PC-3 (cell line): ENCODE measurements around the gene RIC1. TPM values are rescaled to one million over a fixed set of nuclear protein-coding genes. Genes with fewer than 3 reads are reported as not detected.
A peak's percentile ranks its signal among the peaks of the same experiment; 100 is the strongest.

Experiments
- ATAC-seq: fragments of 200-7000 bp; cut with Tn5 transposase; 2 replicates; pipeline ENCODE4 v1.9.1; 2020; ENCODE audit warnings: mild to moderate bottlenecking, moderate library complexity
- BruUV-seq: library from RNA; stranded (reverse); fragments of 400-500 nt; replicated peaks from 2 replicates; lab custom pipeline; 2021; lab: Mats Ljungman, UMichigan
- CTCF ChIA-PET: fragments of 300-600 bp; sonication (Branson Sonifier 250); formaldehyde crosslinking; loops from one replicate; lab custom pipeline; 2022; ENCODE audit warnings: antibody characterized with exemption; lab: Charles Lee
- POLR2A ChIA-PET: fragments of 300-600 bp; sonication (Branson Sonifier 250); formaldehyde crosslinking; loops from one replicate; lab custom pipeline; 2022; ENCODE audit warnings: antibody characterized with exemption; ENCODE audit not compliant: unreplicated experiment; lab: Charles Lee
- DNase-seq: peaks from one replicate; pipeline ENCODE4 v3.0.0-alpha.2; 2015
- H2AFZ ChIP-seq: fragments of 300-600 bp; sonication (generic); 2 replicates; pipeline ENCODE4 v1.6.0; 2016; ENCODE audit warnings: antibody characterized with exemption, low read length
- H3F3A ChIP-seq: fragments of 300-600 bp; sonication (generic); one replicate; pipeline ENCODE4 v1.6.0; 2017; ENCODE audit warnings: antibody characterized with exemption, low read length, control low read depth, mild to moderate bottlenecking; ENCODE audit not compliant: unreplicated experiment
- H3K27ac ChIP-seq: fragments of 300-600 bp; sonication (generic); 2 replicates; pipeline ENCODE4 v1.5.1; 2016; ENCODE audit warnings: mild to moderate bottlenecking, low read length
- H3K27me3 ChIP-seq: fragments of 300-600 bp; sonication (generic); 2 replicates; pipeline ENCODE4 v1.6.1; 2016; ENCODE audit warnings: low read length, mixed read lengths
- H3K36me3 ChIP-seq: fragments of 300-600 bp; sonication (generic); 2 replicates; pipeline ENCODE4 v1.6.1; 2016; ENCODE audit warnings: low read depth, mixed run types, low read length, mixed read lengths
- H3K4me1 ChIP-seq: fragments of 300-600 bp; sonication (generic); 2 replicates; pipeline ENCODE4 v1.5.1; 2016; ENCODE audit warnings: low read length; ENCODE audit not compliant: insufficient read depth
- H3K4me2 ChIP-seq: fragments of 300-600 bp; sonication (generic); 2 replicates; pipeline ENCODE4 v1.6.0; 2016; ENCODE audit warnings: low read length
- H3K4me3 ChIP-seq: fragments of 300-600 bp; sonication (generic); 2 replicates; pipeline ENCODE4 v1.5.1; 2016; ENCODE audit warnings: mild to moderate bottlenecking, low read length, mixed read lengths
- H3K79me2 ChIP-seq: fragments of 300-600 bp; sonication (generic); 2 replicates; pipeline ENCODE4 v1.6.1; 2017; ENCODE audit warnings: low read length, mixed read lengths
- H3K9ac ChIP-seq: fragments of 300-600 bp; sonication (generic); 2 replicates; pipeline ENCODE4 v1.6.0; 2016; ENCODE audit warnings: mild to moderate bottlenecking, low read length
- H3K9me2 ChIP-seq: fragments of 300-600 bp; sonication (generic); replicated peaks from 2 replicates; pipeline ENCODE4 v1.6.1; 2016; ENCODE audit warnings: mixed run types, low read length, mixed read lengths
- H3K9me3 ChIP-seq: fragments of 300-600 bp; sonication (generic); 2 replicates; pipeline ENCODE4 v1.6.1; 2016; ENCODE audit warnings: low read length, mixed read lengths
- H4K20me1 ChIP-seq: fragments of 300-600 bp; sonication (generic); 2 replicates; pipeline ENCODE4 v1.6.1; 2016; ENCODE audit warnings: low read length, mixed read lengths
- EZH2 ChIP-seq: fragments of 300-600 bp; sonication (generic); IDR thresholded peaks from one replicate; pipeline ENCODE4 v1.6.1; 2017; ENCODE audit warnings: antibody characterized with exemption, mild to moderate bottlenecking, low read length; ENCODE audit not compliant: unreplicated experiment
- EZH2phosphoT487 ChIP-seq: fragments of 300-600 bp; sonication (generic); IDR thresholded peaks from 2 replicates; pipeline ENCODE4 v1.6.1; 2018; ENCODE audit warnings: mild to moderate bottlenecking, antibody characterized with exemption, low read length, borderline replicate concordance
- intact Hi-C: fragments of 100-400 bp; cut with micrococcal nuclease; formaldehyde crosslinking; loops from 2 replicates; pipeline ENCODE4 v1.9.0; 2023
- total RNA-seq: library from RNA; depleted of rRNA; stranded (reverse); fragments of >200 nt; gene quantifications from 2 replicates; pipeline ENCODE4 v1.2.3, GENCODE V29; 2014
- TF ChIP-seq, protein P1 (sequence below): fragments of 300-600 bp; sonication (generic); conservative IDR thresholded peaks from 2 replicates; pipeline ENCODE4 v1.5.1; 2017; ENCODE audit warnings: antibody characterized with exemption, low read depth, mild to moderate bottlenecking, low read length

The RIC1 gene
- total RNA-seq, 1 experiment from 2014 or later, result 16.0 TPM

DNA sequence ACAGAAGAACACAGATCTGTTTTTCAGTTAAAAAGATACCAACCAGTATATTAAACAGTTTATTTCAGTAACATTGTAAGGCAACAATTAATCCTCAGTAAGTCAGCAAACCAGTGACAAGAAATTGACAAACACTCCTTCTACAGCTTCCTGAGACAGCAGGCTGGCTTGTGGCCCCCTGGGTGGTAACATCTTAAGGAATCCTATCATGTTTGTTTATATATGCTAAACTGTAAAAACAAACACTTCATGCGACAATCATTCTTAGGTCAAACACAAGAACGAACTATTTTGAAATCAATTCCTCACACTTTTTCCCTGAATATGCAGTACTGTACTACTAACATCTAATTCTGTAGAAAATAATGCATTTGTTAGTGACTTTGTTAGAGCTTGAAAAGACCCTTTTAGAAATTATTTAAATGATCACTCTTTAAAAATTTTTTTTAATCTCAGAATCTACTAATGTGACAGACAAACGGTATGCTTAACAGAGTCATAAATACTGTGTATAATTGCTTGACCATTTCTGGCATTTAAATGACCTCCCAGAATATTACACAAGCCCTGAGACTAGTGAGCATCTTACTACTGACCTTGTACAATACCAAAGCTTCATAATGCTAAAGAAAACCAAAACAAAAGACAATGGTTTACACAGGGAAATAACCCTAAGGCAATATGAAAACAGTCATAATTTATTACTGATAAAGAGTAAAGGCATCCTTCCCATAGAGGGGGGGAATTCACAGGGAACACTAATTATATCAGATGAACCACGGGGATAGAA is 155.8 kb downstream of the RIC1 start:
- Histone ChIP-seq H2AFZ (no peak overlapping the region), H4K20me1 (no peaks in the 10 kb centered on the region), H3K9me2 (no peaks in the 10 kb centered on the region), H3K36me3 (peaks cover 22% of the 10 kb centered on the region; the same call in 1 of the 2 replicates), H3K9me3 (no peaks in the 10 kb centered on the region), H3F3A (no peaks in the 10 kb centered on the region), H3K27ac (no peak overlapping the region), H3K4me2 (no peak overlapping the region), H3K27me3 (no peaks in the 10 kb centered on the region), H3K4me3 (no peak overlapping the region), H3K4me1 (peaks cover 5% of the 10 kb centered on the region), H3K79me2 (no peaks in the 10 kb centered on the region), H3K9ac (no peak overlapping the region)
- TF ChIP-seq EZH2 (no peak), EZH2phosphoT487 (no peak)
- TF ChIP-seq, protein P1, sequence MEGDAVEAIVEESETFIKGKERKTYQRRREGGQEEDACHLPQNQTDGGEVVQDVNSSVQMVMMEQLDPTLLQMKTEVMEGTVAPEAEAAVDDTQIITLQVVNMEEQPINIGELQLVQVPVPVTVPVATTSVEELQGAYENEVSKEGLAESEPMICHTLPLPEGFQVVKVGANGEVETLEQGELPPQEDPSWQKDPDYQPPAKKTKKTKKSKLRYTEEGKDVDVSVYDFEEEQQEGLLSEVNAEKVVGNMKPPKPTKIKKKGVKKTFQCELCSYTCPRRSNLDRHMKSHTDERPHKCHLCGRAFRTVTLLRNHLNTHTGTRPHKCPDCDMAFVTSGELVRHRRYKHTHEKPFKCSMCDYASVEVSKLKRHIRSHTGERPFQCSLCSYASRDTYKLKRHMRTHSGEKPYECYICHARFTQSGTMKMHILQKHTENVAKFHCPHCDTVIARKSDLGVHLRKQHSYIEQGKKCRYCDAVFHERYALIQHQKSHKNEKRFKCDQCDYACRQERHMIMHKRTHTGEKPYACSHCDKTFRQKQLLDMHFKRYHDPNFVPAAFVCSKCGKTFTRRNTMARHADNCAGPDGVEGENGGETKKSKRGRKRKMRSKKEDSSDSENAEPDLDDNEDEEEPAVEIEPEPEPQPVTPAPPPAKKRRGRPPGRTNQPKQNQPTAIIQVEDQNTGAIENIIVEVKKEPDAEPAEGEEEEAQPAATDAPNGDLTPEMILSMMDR, result no peak
- POLR2A ChIA-PET, result no interaction called here
- DNase-seq (no peak), ATAC-seq (peak; percentile 33)
- no TSS peak for BruUV-seq
- CTCF ChIA-PET, result no interaction called here
- intact Hi-C loops, result loop anchor here (10.0 kb wide), 1 partner anchor 150 kb away; no protein-coding TSS in a partner anchor

DNA sequence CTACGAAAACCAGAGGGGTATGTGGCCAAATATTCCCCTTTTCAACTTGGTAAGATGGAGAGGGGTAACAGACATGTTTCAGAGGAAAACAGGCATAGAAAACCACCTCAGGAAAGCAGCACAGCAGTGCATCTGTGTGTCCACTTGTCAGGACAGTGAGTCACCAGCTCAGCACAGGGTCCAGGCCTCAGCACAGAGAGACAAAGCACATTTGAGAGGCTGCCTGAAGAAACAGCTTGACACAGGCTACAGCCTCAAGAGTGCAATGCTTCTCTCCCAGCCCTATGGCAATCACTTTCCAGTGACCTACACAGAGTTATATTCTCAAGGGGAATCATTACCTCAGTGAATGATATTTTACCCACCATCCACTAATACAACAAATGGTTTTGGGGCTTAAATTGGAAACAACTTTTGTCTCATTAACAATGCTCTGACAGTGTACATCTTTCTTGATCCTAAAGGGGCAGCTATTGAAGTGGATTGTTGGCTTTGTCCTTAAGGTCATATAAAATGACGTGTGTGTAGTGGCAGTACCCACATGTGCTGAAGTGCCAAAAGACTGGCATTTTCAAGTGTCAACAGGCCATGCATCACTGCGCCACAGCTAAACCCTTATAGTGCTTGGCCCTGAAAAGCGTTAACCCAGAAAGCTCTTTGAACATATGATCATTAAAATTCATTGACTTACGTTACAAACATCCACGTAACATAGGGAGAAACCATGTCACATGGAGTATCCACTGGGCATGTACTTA is 157.6 kb downstream of the RIC1 start:
- intact Hi-C loops, result loop anchor here (10.0 kb wide), 1 partner anchor 152 kb away; no protein-coding TSS in a partner anchor
- CTCF ChIA-PET, result no interaction called here
- peak; percentile 37; the same call in 1 of the 2 replicates for ATAC-seq

More for the DNA sequence above, 157.6 kb downstream of the RIC1 start:
- Histone ChIP-seq H3K9me3 (no peaks in the 10 kb centered on the region), H3K27ac (no peak overlapping the region), H3K9me2 (no peaks in the 10 kb centered on the region), H3K4me2 (no peak overlapping the region), H3K27me3 (no peaks in the 10 kb centered on the region), H4K20me1 (no peaks in the 10 kb centered on the region), H3K36me3 (peaks cover 16% of the 10 kb centered on the region; the same call in 1 of the 2 replicates), H3K4me1 (peaks cover 5% of the 10 kb centered on the region), H3F3A (no peaks in the 10 kb centered on the region), H3K4me3 (no peak overlapping the region), H3K79me2 (no peaks in the 10 kb centered on the region), H3K9ac (no peak overlapping the region), H2AFZ (no peak overlapping the region)
- POLR2A ChIA-PET, result no interaction called here
- DNase-seq, result no peak
- TF ChIP-seq EZH2 (no peak), EZH2phosphoT487 (no peak)
- TF ChIP-seq, protein P1, result no peak
- BruUV-seq, result no TSS peak
